Trophoblast cell (in vitro differentiated cells and primary cell): ENCODE data around the gene DCUN1D4.

ENCODE experiments used
- DNase-seq, 2 donors: peaks; one replicate each; pipeline ENCODE4 v3.0.0-alpha.2; 2016
- H2AFZ ChIP-seq: 2 replicates; pipeline ENCODE4 v1.6.1; 2013; ENCODE audit warnings: low read length, moderate library complexity, mild to moderate bottlenecking; ENCODE audit not compliant: insufficient read depth, poor library complexity
- H2AK5ac ChIP-seq: 2 replicates; pipeline ENCODE4 v1.6.1; 2013; ENCODE audit warnings: mild to moderate bottlenecking, low read length
- H2BK120ac ChIP-seq: 2 replicates; pipeline ENCODE4 v1.6.1; 2013; ENCODE audit warnings: low read length, mild to moderate bottlenecking, moderate library complexity; ENCODE audit not compliant: insufficient read depth, poor library complexity
- H2BK12ac ChIP-seq: 2 replicates; pipeline ENCODE4 v1.6.1; 2013; ENCODE audit warnings: mild to moderate bottlenecking, low read length, moderate library complexity
- H2BK5ac ChIP-seq: 2 replicates; pipeline ENCODE4 v1.6.1; 2013; ENCODE audit warnings: low read length, low read depth, moderate library complexity, mild to moderate bottlenecking; ENCODE audit not compliant: poor library complexity
- H3K14ac ChIP-seq: 2 replicates; pipeline ENCODE4 v1.6.1; 2013; ENCODE audit warnings: mild to moderate bottlenecking, low read length
- H3K18ac ChIP-seq: 2 replicates; pipeline ENCODE4 v1.6.1; 2013; ENCODE audit warnings: mild to moderate bottlenecking, low read length
- H3K23ac ChIP-seq: 2 replicates; pipeline ENCODE4 v1.6.1; 2013; ENCODE audit warnings: low read length
- H3K27ac ChIP-seq: 2 replicates; pipeline ENCODE4 v1.5.1; 2013; ENCODE audit warnings: low read depth, mild to moderate bottlenecking, inconsistent platforms, low read length, moderate library complexity
- H3K27me3 ChIP-seq: 2 replicates; pipeline ENCODE4 v1.6.1; 2013; ENCODE audit warnings: inconsistent platforms, mild to moderate bottlenecking, low read length, moderate library complexity; ENCODE audit not compliant: insufficient read depth
- H3K36me3 ChIP-seq, 2 experiments: 1 replicate in 1 of 2; 2 replicates in 1 of 2; pipeline ENCODE4 v1.6.1; 2013; ENCODE audit warnings: low read length in 2 of 2, mild to moderate bottlenecking in 2 of 2, moderate library complexity in 1 of 2; ENCODE audit not compliant: insufficient read depth in 2 of 2, control insufficient read depth in 1 of 2
- H3K4ac ChIP-seq: 2 replicates; pipeline ENCODE4 v1.6.1; 2013; ENCODE audit warnings: low read depth, mild to moderate bottlenecking, low read length, moderate library complexity
- H3K4me1 ChIP-seq, 2 experiments: 1 replicate in 1 of 2; 2 replicates in 1 of 2; pipeline ENCODE4 v1.6.1; 2013; ENCODE audit warnings: low read length in 2 of 2, mild to moderate bottlenecking in 2 of 2, moderate library complexity in 1 of 2; ENCODE audit not compliant: insufficient read depth in 2 of 2, control insufficient read depth in 1 of 2
- H3K4me2 ChIP-seq: 2 replicates; pipeline ENCODE4 v1.6.1; 2013; ENCODE audit warnings: inconsistent platforms, mild to moderate bottlenecking, low read length, moderate library complexity
- H3K4me3 ChIP-seq: 2 replicates; pipeline ENCODE4 v1.5.1; 2013; ENCODE audit warnings: mild to moderate bottlenecking, low read depth, low read length, inconsistent platforms
- H3K79me1 ChIP-seq: one replicate; pipeline ENCODE4 v1.6.1; 2013; ENCODE audit warnings: low read length
- H3K79me2 ChIP-seq: 2 replicates; pipeline ENCODE4 v1.6.1; 2013; ENCODE audit warnings: low read length, mild to moderate bottlenecking; ENCODE audit not compliant: control insufficient read depth, insufficient read depth, poor library complexity
- H3K9ac ChIP-seq: 2 replicates; pipeline ENCODE4 v1.6.1; 2013; ENCODE audit warnings: mild to moderate bottlenecking, low read length
- H3K9me3 ChIP-seq: 2 replicates; pipeline ENCODE4 v1.6.1; 2013; ENCODE audit warnings: low read depth, mild to moderate bottlenecking, control low read depth, inconsistent platforms, low read length; ENCODE audit not compliant: insufficient read depth
- H4K12ac ChIP-seq: 2 replicates; pipeline ENCODE4 v1.6.1; 2013; ENCODE audit warnings: low read depth, mild to moderate bottlenecking, low read length, moderate library complexity
- H4K8ac ChIP-seq: 2 replicates; pipeline ENCODE4 v1.6.1; 2013; ENCODE audit warnings: low read depth, mild to moderate bottlenecking, low read length, moderate library complexity
- H4K91ac ChIP-seq: one replicate; pipeline ENCODE4 v1.6.1; 2013; ENCODE audit warnings: low read depth, mild to moderate bottlenecking, low read length, moderate library complexity
- WGBS: extraction: QIAGEN DNeasy Blood & Tissue Kit; methylation state at CpG from one replicate; pipeline ENCODE4 v1.1.7; 2013; ENCODE audit warnings: missing lambda C conversion rate; ENCODE audit not compliant: insufficient read length, insufficient coverage; ENCODE audit errors: extremely low coverage; 5-methylcytosine and 5-hydroxymethylcytosine counted together

Gene DCUN1D4

DNA sequence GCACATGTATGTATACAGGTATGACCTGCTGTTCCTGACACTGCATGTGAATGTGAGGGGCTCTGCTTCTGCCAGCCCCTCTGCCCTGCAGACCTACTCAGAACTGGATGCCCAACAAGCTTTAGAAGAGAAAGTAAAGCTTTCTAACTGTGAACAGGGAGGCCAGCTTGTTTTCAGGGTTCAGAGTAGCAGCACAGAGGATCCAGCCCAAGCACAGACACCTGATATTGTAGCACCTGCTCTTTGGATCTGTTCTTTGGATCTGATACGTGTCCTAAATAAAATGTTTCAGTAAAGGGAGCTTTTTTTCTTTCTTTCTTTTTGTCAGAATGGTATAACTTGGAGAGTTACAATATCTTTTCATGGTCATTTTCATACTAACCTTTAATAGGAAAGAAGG is 19.2 kb downstream of the DCUN1D4 start:
- no peak overlapping the region for H3K27ac ChIP-seq
- no peaks in the 10 kb centered on the region for H3K79me1 ChIP-seq
- peaks cover 6 to 16% of the 10 kb centered on the region in 2 experiments for H3K36me3 ChIP-seq
- WGBS, result no CpG with 5 or more reads among the region's 1 CpG
- no peak overlapping the region for H3K4me2 ChIP-seq
- H2BK12ac ChIP-seq, result no peak overlapping the region
- H2BK120ac ChIP-seq, result no peak overlapping the region
- H3K27me3 ChIP-seq, result no peaks in the 10 kb centered on the region
- no peak overlapping the region for H3K23ac ChIP-seq
- DNase-seq, result no peak
- no peaks in the 10 kb centered on the region for H3K79me2 ChIP-seq
- no peak overlapping the region for H3K14ac ChIP-seq
- no peaks in the 10 kb centered on the region for H3K4me1 ChIP-seq
- peaks cover 1% of the 10 kb centered on the region for H3K9me3 ChIP-seq
- H3K4ac ChIP-seq, result no peak overlapping the region
- no peak overlapping the region for H2AFZ ChIP-seq
- no peak overlapping the region for H4K8ac ChIP-seq
- H4K12ac ChIP-seq, result no peak overlapping the region
- H3K4me3 ChIP-seq, result no peak overlapping the region
- H4K91ac ChIP-seq, result no peak overlapping the region
- H3K18ac ChIP-seq, result no peak overlapping the region
- H3K9ac ChIP-seq, result no peak overlapping the region
- H2AK5ac ChIP-seq, result no peak overlapping the region
- H2BK5ac ChIP-seq, result no peak overlapping the region

DNA sequence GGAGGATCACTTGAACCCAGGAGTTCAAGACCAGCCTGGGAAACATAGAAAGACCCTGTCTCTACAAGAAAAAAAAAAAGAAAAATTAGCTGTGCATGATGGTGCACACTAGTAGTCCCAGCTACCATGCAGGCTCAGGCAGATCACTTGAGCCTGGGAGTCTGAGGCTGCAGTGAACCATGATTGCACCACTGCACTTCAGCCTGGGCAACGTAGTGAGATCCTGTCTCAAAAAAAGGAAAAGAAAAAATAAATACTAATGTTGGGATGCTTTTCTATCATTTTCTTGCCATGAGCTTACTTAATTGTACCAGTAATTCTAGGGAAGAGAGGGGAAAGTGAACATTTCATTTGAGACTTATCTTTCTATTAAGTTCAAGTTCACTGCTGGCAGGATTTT is 19.8 kb downstream of the DCUN1D4 start:
- H2BK12ac ChIP-seq, result no peak overlapping the region
- peaks cover 2% of the 10 kb centered on the region for H3K9me3 ChIP-seq
- no peak overlapping the region for H3K27ac ChIP-seq
- no peak overlapping the region for H4K12ac ChIP-seq
- no peak overlapping the region for H3K4me2 ChIP-seq
- no peaks in the 10 kb centered on the region for H3K79me2 ChIP-seq
- DNase-seq, result no peak
- no peak overlapping the region for H2AFZ ChIP-seq
- no peak overlapping the region for H4K8ac ChIP-seq
- no peak overlapping the region for H3K18ac ChIP-seq
- no CpG with 5 or more reads among the region's 1 CpG for WGBS
- no peaks in the 10 kb centered on the region for H3K79me1 ChIP-seq
- no peaks in the 10 kb centered on the region for H3K4me1 ChIP-seq
- H3K14ac ChIP-seq, result no peak overlapping the region
- H3K23ac ChIP-seq, result no peak overlapping the region
- peaks cover 11 to 22% of the 10 kb centered on the region in 2 experiments for H3K36me3 ChIP-seq
- H2BK5ac ChIP-seq, result no peak overlapping the region
- H2BK120ac ChIP-seq, result no peak overlapping the region
- H2AK5ac ChIP-seq, result no peak overlapping the region
- H4K91ac ChIP-seq, result no peak overlapping the region
- H3K4me3 ChIP-seq, result no peak overlapping the region
- no peak overlapping the region for H3K4ac ChIP-seq
- no peaks in the 10 kb centered on the region for H3K27me3 ChIP-seq
- H3K9ac ChIP-seq, result no peak overlapping the region

DNA sequence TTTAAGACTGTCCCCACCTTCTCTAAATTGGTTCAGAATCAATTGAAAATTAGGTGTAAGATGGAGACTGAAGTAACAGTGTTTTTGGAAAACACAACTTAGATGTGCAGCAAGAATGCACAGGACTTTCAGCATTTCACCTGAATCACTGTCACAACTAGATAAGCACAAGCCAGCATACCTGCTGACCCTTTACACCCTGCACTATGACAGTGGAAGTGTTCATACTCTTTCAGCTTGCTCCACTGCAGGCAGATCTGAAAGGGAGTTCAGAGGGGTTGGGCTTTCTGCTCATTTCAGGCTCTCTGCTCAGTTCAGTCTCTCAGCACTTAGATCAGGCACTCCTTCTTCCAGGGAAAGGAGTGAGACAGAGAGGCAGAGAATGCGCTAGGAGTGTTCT is 22.8 kb downstream of the DCUN1D4 start:
- no peak overlapping the region for H3K4me3 ChIP-seq
- no peak overlapping the region for H4K91ac ChIP-seq
- peaks cover 13 to 26% of the 10 kb centered on the region in 2 experiments for H3K36me3 ChIP-seq
- H3K79me1 ChIP-seq, result no peaks in the 10 kb centered on the region
- H2BK120ac ChIP-seq, result no peak overlapping the region
- no peaks in the 10 kb centered on the region for H3K27me3 ChIP-seq
- no peak overlapping the region for H2AK5ac ChIP-seq
- H2BK5ac ChIP-seq, result no peak overlapping the region
- no peak overlapping the region for H4K12ac ChIP-seq
- no peak overlapping the region for H3K23ac ChIP-seq
- no peak overlapping the region for H3K18ac ChIP-seq
- H3K9ac ChIP-seq, result no peak overlapping the region
- no peak overlapping the region for H4K8ac ChIP-seq
- H3K4me1 ChIP-seq, result no peaks in the 10 kb centered on the region
- no peak overlapping the region for H3K27ac ChIP-seq
- H2AFZ ChIP-seq, result no peak overlapping the region
- no peak overlapping the region for H3K4ac ChIP-seq
- no peak overlapping the region for H2BK12ac ChIP-seq
- WGBS, result no CpG with 5 or more reads among the region's 1 CpG
- H3K4me2 ChIP-seq, result no peak overlapping the region
- H3K79me2 ChIP-seq, result no peaks in the 10 kb centered on the region
- DNase-seq, result no peak
- H3K9me3 ChIP-seq, result peaks cover 3% of the 10 kb centered on the region
- no peak overlapping the region for H3K14ac ChIP-seq

DNA sequence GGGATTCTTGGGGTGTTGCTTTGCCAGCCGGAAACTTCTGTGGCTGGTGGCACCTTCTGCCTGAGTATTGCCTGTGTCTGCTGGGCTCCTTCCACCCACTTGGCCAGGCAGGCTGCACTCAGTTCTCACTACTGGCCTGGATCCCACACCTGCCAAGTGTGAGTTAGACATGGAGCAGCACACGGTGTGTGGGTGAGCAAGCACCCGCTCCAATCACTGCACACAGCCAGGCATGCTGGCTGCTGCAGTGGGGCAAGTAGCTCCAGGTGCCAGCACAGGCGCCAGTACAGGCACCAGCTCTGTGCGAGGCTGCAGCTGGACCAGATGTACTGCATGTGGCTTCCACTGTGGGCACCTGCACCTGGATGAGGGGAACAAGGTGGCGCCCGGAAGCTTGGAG is 23.9 kb downstream of the DCUN1D4 start:
- Histone ChIP-seq H2BK5ac (no peak overlapping the region), H3K4me3 (no peak overlapping the region), H2BK12ac (no peak overlapping the region), H3K23ac (no peak overlapping the region), H4K8ac (no peak overlapping the region), H3K27me3 (no peaks in the 10 kb centered on the region), H2AK5ac (no peak overlapping the region), H2BK120ac (no peak overlapping the region), H3K9ac (no peak overlapping the region), H4K91ac (no peak overlapping the region), H3K9me3 (peaks cover 3% of the 10 kb centered on the region), H3K14ac (no peak overlapping the region), H3K4ac (no peak overlapping the region), H3K36me3 (peaks cover 16 to 27% of the 10 kb centered on the region in 2 experiments), H3K79me2 (no peaks in the 10 kb centered on the region), H2AFZ (no peak overlapping the region), H4K12ac (no peak overlapping the region), H3K79me1 (no peaks in the 10 kb centered on the region), H3K18ac (no peak overlapping the region), H3K4me2 (no peak overlapping the region), H3K27ac (no peak overlapping the region), H3K4me1 (no peaks in the 10 kb centered on the region)
- no peak for DNase-seq
- WGBS, result no CpG with 5 or more reads among the region's 7 CpGs
